NT2/D1 (cell line): ENCODE data around the gene HSDL1.

ENCODE experiments used
- DNase-seq: peaks from one replicate; pipeline ENCODE4 v3.0.0-alpha.2; 2011; ENCODE audit warnings: low read depth, low spot score
- H3K27me3 ChIP-seq: 2 replicates; pipeline ENCODE4 v1.6.0; 2011; ENCODE audit warnings: mild to moderate bottlenecking; ENCODE audit not compliant: insufficient read length, insufficient read depth
- H3K36me3 ChIP-seq: 2 replicates; pipeline ENCODE4 v1.6.1; 2011; ENCODE audit warnings: mild to moderate bottlenecking, low read length, mixed read lengths; ENCODE audit not compliant: insufficient read depth, insufficient read length
- H3K4me1 ChIP-seq: 2 replicates; pipeline ENCODE4 v1.5.1; 2011; ENCODE audit not compliant: insufficient read depth, insufficient read length
- H3K4me3 ChIP-seq: 2 replicates; pipeline ENCODE4 v1.5.1; 2011; ENCODE audit warnings: low read depth; ENCODE audit not compliant: insufficient read length
- H3K9ac ChIP-seq: 2 replicates; pipeline ENCODE4 v1.6.0; 2011; ENCODE audit warnings: low read depth; ENCODE audit not compliant: insufficient read length
- H3K9me3 ChIP-seq: 2 replicates; pipeline ENCODE4 v1.5.1; 2011; ENCODE audit warnings: mild to moderate bottlenecking, low read length; ENCODE audit not compliant: insufficient read depth
- SUZ12 ChIP-seq: IDR thresholded peaks from 2 replicates; pipeline ENCODE4 v1.6.1; 2011; ENCODE audit not compliant: insufficient read length, insufficient read depth; ENCODE audit errors: extremely low read depth
- YY1 ChIP-seq: IDR thresholded peaks from 2 replicates; pipeline ENCODE4 v1.6.1; 2011; ENCODE audit not compliant: insufficient read length, insufficient read depth
- ZNF274 ChIP-seq: IDR thresholded peaks from 2 replicates; pipeline ENCODE4 v1.6.1; 2011; ENCODE audit warnings: mild to moderate bottlenecking, low read depth, low read length

The HSDL1 gene

GRCh38 chr16:84107921-84108320 lies 37.1 kb downstream of the HSDL1 start:
- Histone ChIP-seq H3K4me1 (peaks cover 13% of the 10 kb centered on the region), H3K9me3 (no peaks in the 10 kb centered on the region), H3K9ac (no peak overlapping the region), H3K36me3 (peaks cover 28% of the 10 kb centered on the region), H3K27me3 (no peaks in the 10 kb centered on the region), H3K4me3 (no peak overlapping the region)
- no peak for TF ChIP-seq YY1
- no peak for TF ChIP-seq ZNF274
- no peak for TF ChIP-seq SUZ12
- DNase-seq = no peak

GRCh38 chr16:84105948-84106740 lies 38.8 kb downstream of the HSDL1 start:
- H3K4me1 ChIP-seq = peaks cover 13% of the 10 kb centered on the region
- H3K9me3 ChIP-seq = no peaks in the 10 kb centered on the region
- no peak for DNase-seq
- no peak overlapping the region for H3K9ac ChIP-seq
- no peak overlapping the region for H3K4me3 ChIP-seq
- no peak for TF ChIP-seq YY1
- TF ChIP-seq ZNF274 = no peak
- no peak for TF ChIP-seq SUZ12
- peaks cover 36% of the 10 kb centered on the region for H3K36me3 ChIP-seq
- no peaks in the 10 kb centered on the region for H3K27me3 ChIP-seq

- peaks cover 9% of the 10 kb centered on the region for H3K4me1 ChIP-seq
- H3K27me3 ChIP-seq = no peaks in the 10 kb centered on the region
- H3K9ac ChIP-seq = no peak overlapping the region
- H3K36me3 ChIP-seq = peaks cover 33% of the 10 kb centered on the region
- no peak overlapping the region for H3K4me3 ChIP-seq
- H3K9me3 ChIP-seq = no peaks in the 10 kb centered on the region
- TF ChIP-seq SUZ12 = no peak
- no peak for TF ChIP-seq YY1
- TF ChIP-seq ZNF274 = no peak
- no peak for DNase-seq
Measured at GRCh38 chr16:84105301-84105815, 39.6 kb downstream of the HSDL1 start.

- Histone ChIP-seq H3K4me1 (peaks cover 9% of the 10 kb centered on the region), H3K9me3 (no peaks in the 10 kb centered on the region), H3K27me3 (no peaks in the 10 kb centered on the region), H3K36me3 (peaks cover 28% of the 10 kb centered on the region), H3K4me3 (no peak overlapping the region), H3K9ac (no peak overlapping the region)
- no peak for TF ChIP-seq YY1
- no peak for TF ChIP-seq SUZ12
- no peak for TF ChIP-seq ZNF274
- DNase-seq = no peak
Measured at GRCh38 chr16:84104231-84104630, 40.7 kb downstream of the HSDL1 start.

- Histone ChIP-seq H3K4me3 (no peak overlapping the region), H3K27me3 (no peaks in the 10 kb centered on the region), H3K4me1 (peaks cover 9% of the 10 kb centered on the region), H3K36me3 (peaks cover 28% of the 10 kb centered on the region), H3K9ac (no peak overlapping the region), H3K9me3 (no peaks in the 10 kb centered on the region)
- DNase-seq = no peak
- no peak for TF ChIP-seq YY1
- TF ChIP-seq ZNF274 = no peak
- TF ChIP-seq SUZ12 = no peak
Measured at GRCh38 chr16:84103678-84104077, 41.3 kb downstream of the HSDL1 start.

- DNase-seq = no peak
- Histone ChIP-seq H3K9ac (no peak overlapping the region), H3K4me1 (no peaks in the 10 kb centered on the region), H3K36me3 (peaks cover 63% of the 10 kb centered on the region), H3K27me3 (no peaks in the 10 kb centered on the region), H3K4me3 (no peak overlapping the region), H3K9me3 (no peaks in the 10 kb centered on the region)
- no peak for TF ChIP-seq ZNF274
- no peak for TF ChIP-seq SUZ12
- no peak for TF ChIP-seq YY1
Measured at GRCh38 chr16:84098939-84099338, 46.0 kb downstream of the HSDL1 start.

- Histone ChIP-seq H3K36me3 (peaks cover 83% of the 10 kb centered on the region), H3K9me3 (no peaks in the 10 kb centered on the region)
Measured at GRCh38 chr16:84096447-84097005, 48.5 kb downstream of the HSDL1 start.

More at GRCh38 chr16:84096447-84097005, 48.5 kb downstream of the HSDL1 start:
- H3K4me3 ChIP-seq = no peak overlapping the region
- H3K9ac ChIP-seq = no peak overlapping the region
- H3K4me1 ChIP-seq = peaks cover 3% of the 10 kb centered on the region
- H3K27me3 ChIP-seq = no peaks in the 10 kb centered on the region
- TF ChIP-seq YY1 = no peak
- TF ChIP-seq ZNF274 = no peak
- no peak for TF ChIP-seq SUZ12
- DNase-seq = no peak
